NCI-H146 treated with DMSO at 0.1 percent for 48 hours (cell line): Measurements from ENCODE around the gene UNC5A.

Experiments
- DNase-seq: peaks from one replicate; lab custom pipeline; 2025; ENCODE audit not compliant: unreplicated experiment; lab: John Stamatoyannopoulos, UW

Gene UNC5A

GRCh38 chr5:176877793-176878331, 67.5 kb downstream of the UNC5A start:
- DNase-seq = peak; percentile 61

- DNase-seq = no peak
Measured at GRCh38 chr5:176878463-176878862, 68.1 kb downstream of the UNC5A start.

- DNase-seq = no peak
Measured at GRCh38 chr5:176878906-176879662, 68.7 kb downstream of the UNC5A start.

DNA sequence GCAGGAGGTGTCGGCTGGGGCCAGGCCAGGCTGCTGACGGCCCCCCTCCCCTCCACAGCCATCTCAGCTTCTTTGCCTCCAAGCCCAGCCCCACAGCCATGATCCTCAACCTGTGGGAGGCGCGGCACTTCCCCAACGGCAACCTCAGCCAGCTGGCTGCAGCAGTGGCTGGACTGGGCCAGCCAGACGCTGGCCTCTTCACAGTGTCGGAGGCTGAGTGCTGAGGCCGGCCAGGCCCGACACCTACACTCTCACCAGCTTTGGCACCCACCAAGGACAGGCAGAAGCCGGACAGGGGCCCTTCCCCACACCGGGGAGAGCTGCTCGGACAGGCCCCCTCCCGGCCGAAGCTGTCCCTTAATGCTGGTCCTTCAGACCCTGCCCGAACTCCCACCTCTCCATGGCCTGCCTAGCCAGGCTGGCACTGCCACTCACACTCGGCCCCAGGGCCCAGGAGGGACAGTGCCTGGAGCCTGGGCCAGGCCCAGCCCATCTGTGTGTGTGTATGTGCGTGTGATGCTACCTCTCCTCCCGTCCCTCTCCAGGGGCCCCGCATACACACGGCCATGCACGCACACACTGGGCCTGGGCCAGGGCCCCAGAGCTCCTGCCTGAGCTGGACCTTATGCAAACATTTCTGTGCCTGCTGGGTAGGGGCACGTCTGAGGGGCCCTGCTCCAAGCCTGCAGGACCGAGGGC, 69.5 kb downstream of the UNC5A start:
- no peak for DNase-seq

DNA sequence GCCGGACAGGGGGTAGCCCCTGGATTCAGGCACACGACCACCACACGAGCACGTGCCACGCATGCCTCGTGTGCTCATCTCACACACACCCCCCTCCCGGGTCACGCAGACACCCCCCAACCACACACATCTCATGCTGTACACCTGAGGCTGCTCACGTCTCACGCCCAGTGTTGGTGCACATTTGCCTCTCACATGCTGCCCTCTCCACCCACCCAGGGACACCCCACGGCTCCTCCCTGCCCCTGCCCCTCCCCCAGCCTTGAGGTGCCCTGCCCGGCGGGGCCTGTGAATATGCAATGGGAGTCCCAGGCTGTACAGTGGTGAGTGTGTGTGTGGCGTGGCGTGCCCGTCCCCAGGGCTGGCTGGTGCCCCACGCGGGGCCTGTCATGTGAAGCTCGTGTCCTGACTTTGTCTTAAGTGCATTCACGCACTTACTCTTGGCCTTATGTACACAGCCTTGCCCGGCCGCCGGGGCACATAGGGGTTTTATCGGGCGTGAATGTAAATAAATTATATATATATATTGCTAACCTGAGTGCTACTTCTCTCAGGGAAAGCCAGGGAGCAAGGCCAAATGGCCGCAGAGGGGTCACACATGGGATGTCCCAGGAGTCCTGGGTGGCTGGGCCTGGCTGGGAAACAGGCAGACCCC, 70.1 kb downstream of the UNC5A start:
- no peak for DNase-seq

DNA sequence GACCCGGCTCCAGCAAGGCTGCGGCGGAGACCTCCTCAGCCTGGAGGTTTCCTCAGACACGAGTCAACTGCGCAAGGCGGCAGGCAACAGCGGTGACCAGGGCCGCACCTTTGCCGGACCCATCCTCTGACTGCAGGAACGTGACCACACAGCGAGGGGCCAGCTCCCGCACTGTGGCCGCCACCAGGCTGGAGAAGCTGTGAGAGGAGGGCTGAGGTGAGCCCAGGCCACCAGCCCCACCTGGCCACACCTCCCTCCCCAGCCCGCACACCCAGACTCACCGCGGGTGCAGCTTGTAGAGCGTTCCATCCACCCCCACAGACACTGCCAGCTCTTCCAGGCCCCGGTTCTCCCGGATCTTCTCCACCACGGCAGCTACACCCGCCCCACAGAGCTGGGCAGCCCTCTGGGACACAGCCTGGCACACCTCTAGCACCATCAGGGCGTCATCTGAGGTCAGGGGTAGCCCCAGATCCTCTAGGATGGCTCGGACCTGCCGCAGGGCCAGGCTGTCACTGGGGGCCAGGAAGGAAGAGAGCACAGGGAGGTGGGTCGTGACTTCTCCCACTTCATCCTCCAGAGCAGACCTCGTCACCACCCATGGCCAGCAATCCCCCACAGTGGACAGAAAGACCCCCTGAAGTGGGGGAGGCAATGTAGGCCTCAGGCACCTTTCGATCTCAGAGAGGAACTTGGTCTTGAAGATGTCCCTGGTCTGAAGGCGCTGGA, 70.8 kb downstream of the UNC5A start:
- DNase-seq = no peak

- no peak for DNase-seq
Measured at GRCh38 chr5:176881816-176882566, 71.6 kb downstream of the UNC5A start.

GRCh38 chr5:176882567-176882903, 72.2 kb downstream of the UNC5A start:
- no peak for DNase-seq

DNA sequence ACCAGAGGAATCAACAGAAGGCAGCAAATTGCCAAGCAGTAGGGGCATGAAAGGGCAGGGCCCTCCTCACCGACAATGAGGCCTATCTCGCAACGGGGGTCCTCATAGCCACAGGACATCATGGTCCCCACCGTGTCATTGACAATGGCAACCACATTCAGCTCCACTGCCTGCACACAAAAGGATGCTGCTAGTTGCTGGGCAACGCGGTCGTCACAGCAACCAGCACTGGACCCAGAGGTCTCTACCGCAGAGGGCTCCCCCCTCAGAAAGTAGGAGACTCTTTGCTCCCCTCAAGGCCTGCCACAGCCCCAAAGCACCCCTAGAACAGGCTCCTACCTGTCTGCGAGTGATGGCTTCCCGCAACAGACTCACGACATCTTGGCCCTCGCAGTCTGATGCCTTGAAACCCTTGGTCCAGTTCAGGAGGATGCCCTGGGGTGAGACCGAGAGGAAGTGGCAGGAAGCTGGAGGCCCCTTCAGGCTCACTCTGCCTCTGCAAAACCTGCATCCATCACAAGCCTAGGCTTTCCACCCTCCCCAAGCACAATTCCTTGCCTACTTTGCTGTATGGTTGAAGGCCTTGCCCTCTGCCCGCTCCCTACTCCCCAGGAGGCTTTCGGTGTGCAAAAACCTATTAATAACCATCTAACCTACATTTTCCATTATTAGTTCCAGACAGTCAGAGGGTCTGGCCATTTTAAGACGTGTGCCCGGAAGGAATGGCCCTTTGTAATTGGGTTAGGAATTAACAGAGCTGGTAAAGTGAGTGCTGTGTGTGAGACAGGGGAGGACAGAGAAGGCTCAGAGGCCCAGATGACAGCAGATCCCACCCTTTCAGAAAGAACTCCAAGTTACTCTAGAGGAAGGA, 73.6 kb downstream of the UNC5A start:
- no peak for DNase-seq

DNA sequence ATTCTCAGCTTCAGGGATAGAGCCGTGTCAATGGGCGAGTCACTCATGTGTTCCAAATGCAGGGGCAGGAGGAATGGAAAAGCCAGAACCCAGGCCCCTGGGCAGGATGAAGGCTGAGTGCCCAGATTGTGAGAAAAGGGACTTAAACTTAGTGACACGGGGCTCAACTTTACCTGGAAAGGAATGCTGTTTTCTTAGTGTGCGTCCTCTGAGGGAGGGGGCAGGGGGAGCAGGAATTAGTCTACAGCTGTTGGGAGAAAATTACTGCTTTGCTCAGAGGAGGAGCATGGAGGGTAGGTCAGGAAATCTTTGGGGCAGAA, 74.2 kb downstream of the UNC5A start:
- DNase-seq = no peak

- no peak for DNase-seq
Measured at GRCh38 chr5:176886336-176887251, 76.2 kb downstream of the UNC5A start.

DNA sequence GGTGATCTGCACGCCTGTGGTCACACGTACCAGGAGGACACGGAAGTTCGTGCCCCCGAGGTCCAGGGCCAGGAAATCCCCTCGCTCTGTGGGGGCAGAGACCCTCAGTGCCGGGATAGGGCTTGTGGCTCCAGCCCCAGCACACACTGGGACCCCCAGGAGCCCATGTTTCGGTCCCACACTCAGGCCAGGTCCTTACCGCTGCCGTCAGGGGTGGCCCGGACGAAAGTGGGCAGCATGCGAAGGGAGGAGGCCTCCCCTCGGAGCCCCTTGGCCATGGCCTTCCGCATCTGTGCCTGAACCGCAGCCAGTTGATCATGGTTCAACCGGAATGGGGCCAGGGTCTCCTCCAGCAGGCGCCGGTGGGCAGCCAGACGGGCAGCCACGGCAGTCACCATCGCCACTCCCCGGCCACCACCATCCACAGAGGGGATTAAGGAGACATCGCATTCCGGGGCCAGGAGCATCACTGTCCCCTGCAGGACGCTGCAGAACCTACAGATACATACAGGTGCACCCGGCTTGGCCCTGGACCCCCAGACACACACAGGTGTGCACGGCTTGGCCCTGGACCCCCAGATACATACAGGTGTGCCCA, 77.0 kb downstream of the UNC5A start:
- DNase-seq = no peak

- DNase-seq = no peak
Measured at GRCh38 chr5:176888016-176888864, 77.9 kb downstream of the UNC5A start.

- DNase-seq = no peak
Measured at GRCh38 chr5:176888865-176889165, 78.5 kb downstream of the UNC5A start.

GRCh38 chr5:176889321-176890280, 79.2 kb downstream of the UNC5A start:
- DNase-seq = no peak
